HepG2 (cell line): ENCODE data around the gene CCDC87. TPM values are rescaled to one million over a fixed set of nuclear protein-coding genes. Genes with fewer than 3 reads are reported as not detected.

ENCODE experiments used
- BRCA1 ChIP-seq: sonication (generic); formaldehyde crosslinking; IDR thresholded peaks from 2 replicates; pipeline ENCODE4 v1.4.0; 2020; ENCODE audit warnings: missing genetic modification reagents
- ERF ChIP-seq: IDR thresholded peaks from 2 replicates; pipeline ENCODE4 v1.6.1; 2018; ENCODE audit warnings: missing biosample characterization, missing genetic modification reagents
- HNF4G ChIP-seq, 2 experiments: sonication (generic) in 1 of 2; formaldehyde crosslinking in 1 of 2; IDR thresholded peaks; 2 replicates each; pipeline versions ENCODE4 v1.4.0 to v1.6.1; 2011 to 2020; ENCODE audit warnings: borderline replicate concordance in 2 of 2, low read depth in 2 of 2, mild to moderate bottlenecking in 2 of 2, low read length in 1 of 2, missing genetic modification reagents in 1 of 2, moderate library complexity in 1 of 2
- HNRNPK ChIP-seq: fragments of 200-400 bp; formaldehyde crosslinking; IDR thresholded peaks from 2 replicates; pipeline ENCODE4 v1.6.1; 2018; ENCODE audit warnings: low read length, low read depth, moderate library complexity, mild to moderate bottlenecking; ENCODE audit not compliant: poor library complexity, severe bottlenecking
- LCORL ChIP-seq, 2 experiments: fragments of 450-650 bp in 1 of 2; sonication (generic) in 1 of 2; formaldehyde crosslinking in 1 of 2; IDR thresholded peaks; 2 replicates each; pipeline versions ENCODE4 v1.5.0 to v1.6.1; 2017 to 2020; ENCODE audit warnings: antibody characterized with exemption in 1 of 2, missing genetic modification reagents in 1 of 2
- MIER3 ChIP-seq: IDR thresholded peaks from 2 replicates; pipeline ENCODE4 v1.6.1; 2016; ENCODE audit warnings: missing compliant biosample characterization, borderline replicate concordance
- NFYC ChIP-seq: IDR thresholded peaks from 2 replicates; pipeline ENCODE4 v1.6.1; 2016; ENCODE audit warnings: missing genetic modification reagents, missing compliant biosample characterization
- PCBP1 ChIP-seq: fragments of 200-400 bp; formaldehyde crosslinking; IDR thresholded peaks from 2 replicates; pipeline ENCODE4 v1.6.1; 2017; ENCODE audit warnings: mild to moderate bottlenecking, low read depth, low read length, borderline replicate concordance
- RXRB ChIP-seq: IDR thresholded peaks from 2 replicates; pipeline ENCODE4 v1.6.1; 2016; ENCODE audit warnings: borderline replicate concordance, missing genetic modification reagents, missing compliant biosample characterization
- ZFAT ChIP-seq: sonication (generic); formaldehyde crosslinking; conservative IDR thresholded peaks from 2 replicates; pipeline ENCODE4 v1.8.1; 2023; ENCODE audit warnings: missing genetic modification reagents, inconsistent platforms
- ZKSCAN5 ChIP-seq: sonication (generic); formaldehyde crosslinking; IDR thresholded peaks from 2 replicates; pipeline ENCODE4 v1.5.1; 2020; ENCODE audit warnings: mild to moderate bottlenecking, missing genetic modification reagents
- ZNF263 ChIP-seq: sonication (generic); formaldehyde crosslinking; IDR thresholded peaks from 2 replicates; pipeline ENCODE4 v1.4.0; 2020; ENCODE audit warnings: missing genetic modification reagents
- ZNF431 ChIP-seq: sonication (generic); formaldehyde crosslinking; IDR thresholded peaks from 2 replicates; pipeline ENCODE4 v1.9.0; 2022; ENCODE audit warnings: missing genetic modification reagents, low read depth, mild to moderate bottlenecking, borderline replicate concordance
- ZNF501 ChIP-seq: sonication (generic); formaldehyde crosslinking; IDR thresholded peaks from 2 replicates; pipeline ENCODE4 v1.5.1; 2020; ENCODE audit warnings: mild to moderate bottlenecking, moderate library complexity, missing genetic modification reagents
- ZNF598 ChIP-seq: sonication (generic); formaldehyde crosslinking; IDR thresholded peaks from 2 replicates; pipeline ENCODE4 v1.5.1; 2020; ENCODE audit warnings: mild to moderate bottlenecking, missing genetic modification reagents, borderline replicate concordance
- ZNF746 ChIP-seq: sonication (generic); formaldehyde crosslinking; IDR thresholded peaks from 2 replicates; pipeline ENCODE4 v1.8.0; 2022; ENCODE audit warnings: mild to moderate bottlenecking, missing genetic modification reagents
- polyA plus RNA-seq, 8 experiments: library from polyadenylated mRNA; depleted of rRNA in 3 of 8; stranded (reverse) in 7 of 8; unstranded in 1 of 8; fragments of >200 nt; fragmentation: Illumina TruSeq in 4 of 8; extraction: Trizol in 4 of 8; gene quantifications; 2 replicates each; pipeline versions ENCODE4 v1.2.1 to v1.2.3, GENCODE V29; 2011 to 2016; ENCODE audit warnings: low read depth in 4 of 8, missing spikeins in 1 of 8, mixed read lengths in 1 of 8; ENCODE audit not compliant: insufficient read depth in 1 of 8
- total RNA-seq, 5 experiments: library from RNA; depleted of rRNA; stranded (reverse); fragments of >200 nt; fragmentation: Illumina TruSeq; extraction: Trizol; gene quantifications; 2 replicates each; pipeline ENCODE4 v1.2.3, GENCODE V29; 2016; ENCODE audit warnings: low read depth in 1 of 5
- TF ChIP-seq, protein P1 (sequence below): sonication (generic); formaldehyde crosslinking; IDR thresholded peaks from 2 replicates; pipeline ENCODE4 v1.5.0; 2020; ENCODE audit warnings: mild to moderate bottlenecking, missing genetic modification reagents, borderline replicate concordance
- TF ChIP-seq, protein P2 (sequence below): sonication (generic); formaldehyde crosslinking; IDR thresholded peaks from 2 replicates; pipeline ENCODE4 v1.5.0; 2020; ENCODE audit warnings: mild to moderate bottlenecking, missing genetic modification reagents
- TF ChIP-seq, protein P3 (sequence below): sonication (generic); formaldehyde crosslinking; IDR thresholded peaks from 2 replicates; pipeline ENCODE4 v1.4.0; 2020; ENCODE audit warnings: missing genetic modification reagents, borderline replicate concordance

Gene CCDC87
- total and polyA plus RNA-seq, 2 of the 13 experiments (the other 11 are each of a cell fraction or from before 2014, with no cell fraction given) = 0.05 to 0.42 TPM

DNA sequence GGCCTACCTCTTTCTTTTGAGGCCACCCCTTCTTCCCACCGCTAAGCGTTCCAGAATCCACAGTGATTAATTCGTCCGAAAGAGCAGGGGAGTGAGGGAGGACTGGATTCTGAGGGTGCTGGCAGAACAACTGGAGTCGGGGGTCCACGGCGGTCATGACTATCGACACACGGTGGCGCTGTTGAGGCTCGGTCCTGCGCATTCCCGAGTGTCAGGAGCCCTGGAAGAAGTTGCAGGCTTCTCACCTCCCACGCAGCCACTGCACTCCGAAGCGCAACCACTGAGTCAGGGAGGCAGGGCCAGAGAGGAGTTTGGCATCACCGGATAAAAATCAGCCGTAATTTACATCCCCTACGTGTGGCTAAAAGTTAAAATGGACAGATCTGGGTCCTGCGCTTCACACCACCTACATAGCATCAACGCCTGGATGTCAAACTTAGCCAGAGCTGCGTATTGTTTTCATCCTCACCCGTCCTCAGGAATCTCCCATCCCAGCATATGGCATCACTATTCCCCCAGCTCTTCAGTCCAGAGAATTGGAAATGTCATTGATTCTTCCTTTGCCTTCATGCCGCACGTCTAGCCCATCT, 13.8 kb downstream of the CCDC87 start (continued):
- TF ChIP-seq RXRB (CRISPR knock-in tag) = 0 out of 2 replicates have a peak, but pooled peaks have one; percentile 8
- TF ChIP-seq LCORL (IDR thresholded peaks at IDR 0.05) = no peak
- TF ChIP-seq LCORL (CRISPR knock-in tag; IDR thresholded peaks at IDR 0.05) = 0 out of 2 replicates have a peak, but pooled peaks have one; percentile 30
- TF ChIP-seq, protein P1, sequence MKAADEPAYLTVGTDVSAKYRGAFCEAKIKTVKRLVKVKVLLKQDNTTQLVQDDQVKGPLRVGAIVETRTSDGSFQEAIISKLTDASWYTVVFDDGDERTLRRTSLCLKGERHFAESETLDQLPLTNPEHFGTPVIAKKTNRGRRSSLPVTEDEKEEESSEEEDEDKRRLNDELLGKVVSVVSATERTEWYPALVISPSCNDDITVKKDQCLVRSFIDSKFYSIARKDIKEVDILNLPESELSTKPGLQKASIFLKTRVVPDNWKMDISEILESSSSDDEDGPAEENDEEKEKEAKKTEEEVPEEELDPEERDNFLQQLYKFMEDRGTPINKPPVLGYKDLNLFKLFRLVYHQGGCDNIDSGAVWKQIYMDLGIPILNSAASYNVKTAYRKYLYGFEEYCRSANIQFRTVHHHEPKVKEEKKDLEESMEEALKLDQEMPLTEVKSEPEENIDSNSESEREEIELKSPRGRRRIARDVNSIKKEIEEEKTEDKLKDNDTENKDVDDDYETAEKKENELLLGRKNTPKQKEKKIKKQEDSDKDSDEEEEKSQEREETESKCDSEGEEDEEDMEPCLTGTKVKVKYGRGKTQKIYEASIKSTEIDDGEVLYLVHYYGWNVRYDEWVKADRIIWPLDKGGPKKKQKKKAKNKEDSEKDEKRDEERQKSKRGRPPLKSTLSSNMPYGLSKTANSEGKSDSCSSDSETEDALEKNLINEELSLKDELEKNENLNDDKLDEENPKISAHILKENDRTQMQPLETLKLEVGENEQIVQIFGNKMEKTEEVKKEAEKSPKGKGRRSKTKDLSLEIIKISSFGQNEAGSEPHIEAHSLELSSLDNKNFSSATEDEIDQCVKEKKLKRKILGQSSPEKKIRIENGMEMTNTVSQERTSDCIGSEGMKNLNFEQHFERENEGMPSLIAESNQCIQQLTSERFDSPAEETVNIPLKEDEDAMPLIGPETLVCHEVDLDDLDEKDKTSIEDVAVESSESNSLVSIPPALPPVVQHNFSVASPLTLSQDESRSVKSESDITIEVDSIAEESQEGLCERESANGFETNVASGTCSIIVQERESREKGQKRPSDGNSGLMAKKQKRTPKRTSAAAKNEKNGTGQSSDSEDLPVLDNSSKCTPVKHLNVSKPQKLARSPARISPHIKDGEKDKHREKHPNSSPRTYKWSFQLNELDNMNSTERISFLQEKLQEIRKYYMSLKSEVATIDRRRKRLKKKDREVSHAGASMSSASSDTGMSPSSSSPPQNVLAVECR (CRISPR knock-in tag) = peak; percentile 66; the same call in 1 of the 2 replicates
- TF ChIP-seq NFYC = no peak
- no peak for TF ChIP-seq BRCA1 (CRISPR knock-in tag)
- peak; percentile 75 for TF ChIP-seq ZKSCAN5 (CRISPR knock-in tag)
- 0 out of 2 replicates have a peak, but pooled peaks have one; percentile 15 for TF ChIP-seq ERF (CRISPR knock-in tag)
- peak; percentile 47; the same call in 1 of the 2 replicates for TF ChIP-seq MIER3 (CRISPR knock-in tag)
- no peak for TF ChIP-seq ZNF431 (CRISPR knock-in tag)
- TF ChIP-seq ZNF263 (CRISPR knock-in tag) = 0 out of 2 replicates have a peak, but pooled peaks have one; percentile 32
- TF ChIP-seq, protein P2, sequence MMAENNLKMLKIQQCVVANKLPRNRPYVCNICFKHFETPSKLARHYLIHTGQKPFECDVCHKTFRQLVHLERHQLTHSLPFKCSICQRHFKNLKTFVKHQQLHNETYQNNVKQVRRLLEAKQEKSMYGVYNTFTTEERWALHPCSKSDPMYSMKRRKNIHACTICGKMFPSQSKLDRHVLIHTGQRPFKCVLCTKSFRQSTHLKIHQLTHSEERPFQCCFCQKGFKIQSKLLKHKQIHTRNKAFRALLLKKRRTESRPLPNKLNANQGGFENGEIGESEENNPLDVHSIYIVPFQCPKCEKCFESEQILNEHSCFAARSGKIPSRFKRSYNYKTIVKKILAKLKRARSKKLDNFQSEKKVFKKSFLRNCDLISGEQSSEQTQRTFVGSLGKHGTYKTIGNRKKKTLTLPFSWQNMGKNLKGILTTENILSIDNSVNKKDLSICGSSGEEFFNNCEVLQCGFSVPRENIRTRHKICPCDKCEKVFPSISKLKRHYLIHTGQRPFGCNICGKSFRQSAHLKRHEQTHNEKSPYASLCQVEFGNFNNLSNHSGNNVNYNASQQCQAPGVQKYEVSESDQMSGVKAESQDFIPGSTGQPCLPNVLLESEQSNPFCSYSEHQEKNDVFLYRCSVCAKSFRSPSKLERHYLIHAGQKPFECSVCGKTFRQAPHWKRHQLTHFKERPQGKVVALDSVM (CRISPR knock-in tag) = no peak
- no peak for TF ChIP-seq HNF4G (IDR thresholded peaks at IDR 0.05; ENCODE audit: borderline replicate concordance, low read depth, low read length)
- no peak for TF ChIP-seq HNF4G (CRISPR knock-in tag; IDR thresholded peaks at IDR 0.05; ENCODE audit: borderline replicate concordance, low read depth)
- no peak for TF ChIP-seq PCBP1
- no peak for TF ChIP-seq ZNF598
- TF ChIP-seq ZNF501 (CRISPR knock-in tag) = no peak
- TF ChIP-seq ZNF746 = 0 out of 2 replicates have a peak, but pooled peaks have one; percentile 34
- TF ChIP-seq ZFAT = no peak
- TF ChIP-seq, protein P3, sequence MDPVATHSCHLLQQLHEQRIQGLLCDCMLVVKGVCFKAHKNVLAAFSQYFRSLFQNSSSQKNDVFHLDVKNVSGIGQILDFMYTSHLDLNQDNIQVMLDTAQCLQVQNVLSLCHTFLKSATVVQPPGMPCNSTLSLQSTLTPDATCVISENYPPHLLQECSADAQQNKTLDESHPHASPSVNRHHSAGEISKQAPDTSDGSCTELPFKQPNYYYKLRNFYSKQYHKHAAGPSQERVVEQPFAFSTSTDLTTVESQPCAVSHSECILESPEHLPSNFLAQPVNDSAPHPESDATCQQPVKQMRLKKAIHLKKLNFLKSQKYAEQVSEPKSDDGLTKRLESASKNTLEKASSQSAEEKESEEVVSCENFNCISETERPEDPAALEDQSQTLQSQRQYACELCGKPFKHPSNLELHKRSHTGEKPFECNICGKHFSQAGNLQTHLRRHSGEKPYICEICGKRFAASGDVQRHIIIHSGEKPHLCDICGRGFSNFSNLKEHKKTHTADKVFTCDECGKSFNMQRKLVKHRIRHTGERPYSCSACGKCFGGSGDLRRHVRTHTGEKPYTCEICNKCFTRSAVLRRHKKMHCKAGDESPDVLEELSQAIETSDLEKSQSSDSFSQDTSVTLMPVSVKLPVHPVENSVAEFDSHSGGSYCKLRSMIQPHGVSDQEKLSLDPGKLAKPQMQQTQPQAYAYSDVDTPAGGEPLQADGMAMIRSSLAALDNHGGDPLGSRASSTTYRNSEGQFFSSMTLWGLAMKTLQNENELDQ (CRISPR knock-in tag) = no peak
- no peak for TF ChIP-seq HNRNPK
